ENCODE data around the gene IL4R. TPM values are rescaled to one million over a fixed set of nuclear protein-coding genes. Genes with fewer than 3 reads are reported as not detected.

IL4R gene
- total RNA-seq, 1 experiment from 2014 or later: 28.9 TPM

GRCh38 chr16:27334192-27334764 lies 20.5 kb downstream of the IL4R start:
- Histone ChIP-seq H3K27ac (ENCODE audit: low read length) (no peak overlapping the region), H3K4me1 (ENCODE audit: control insufficient read depth, insufficient read depth, low read length) (no peaks in the 10 kb centered on the region), H3K9me3 (ENCODE audit: control insufficient read depth, insufficient read depth, low read depth, low read length) (no peaks in the 10 kb centered on the region), H3K4me3 (ENCODE audit: low read depth in 2 of 2, low read length in 2 of 2) (no peak overlapping the region), H3K36me3 (ENCODE audit: control insufficient read depth, insufficient read depth, low read length) (no peaks in the 10 kb centered on the region), H3K27me3 (ENCODE audit: control insufficient read depth, insufficient read depth, low read length) (no peaks in the 10 kb centered on the region)
- CTCF ChIA-PET: no interaction called here
- in situ Hi-C loops (cut with HindIII; ENCODE audit: low pct_unique_long_range_greater_than_20kb, low sequenced_read_pairs): no loop called here
- TF ChIP-seq, protein P1, sequence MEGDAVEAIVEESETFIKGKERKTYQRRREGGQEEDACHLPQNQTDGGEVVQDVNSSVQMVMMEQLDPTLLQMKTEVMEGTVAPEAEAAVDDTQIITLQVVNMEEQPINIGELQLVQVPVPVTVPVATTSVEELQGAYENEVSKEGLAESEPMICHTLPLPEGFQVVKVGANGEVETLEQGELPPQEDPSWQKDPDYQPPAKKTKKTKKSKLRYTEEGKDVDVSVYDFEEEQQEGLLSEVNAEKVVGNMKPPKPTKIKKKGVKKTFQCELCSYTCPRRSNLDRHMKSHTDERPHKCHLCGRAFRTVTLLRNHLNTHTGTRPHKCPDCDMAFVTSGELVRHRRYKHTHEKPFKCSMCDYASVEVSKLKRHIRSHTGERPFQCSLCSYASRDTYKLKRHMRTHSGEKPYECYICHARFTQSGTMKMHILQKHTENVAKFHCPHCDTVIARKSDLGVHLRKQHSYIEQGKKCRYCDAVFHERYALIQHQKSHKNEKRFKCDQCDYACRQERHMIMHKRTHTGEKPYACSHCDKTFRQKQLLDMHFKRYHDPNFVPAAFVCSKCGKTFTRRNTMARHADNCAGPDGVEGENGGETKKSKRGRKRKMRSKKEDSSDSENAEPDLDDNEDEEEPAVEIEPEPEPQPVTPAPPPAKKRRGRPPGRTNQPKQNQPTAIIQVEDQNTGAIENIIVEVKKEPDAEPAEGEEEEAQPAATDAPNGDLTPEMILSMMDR (IDR thresholded peaks at IDR 0.05): no peak
- no peak for TF ChIP-seq REST (IDR thresholded peaks at IDR 0.05; ENCODE audit: insufficient read depth in 1 of 2, low read depth in 2 of 2, low read length in 1 of 2)
- no TSS peak for BruUV-seq (replicated peaks)
- DNase-seq (ENCODE audit: low read depth, low spot score): no peak
- intact Hi-C loops (cut with micrococcal nuclease; ENCODE audit: unreplicated experiment): no loop called here
- POLR2A ChIA-PET: no interaction called here
- ATAC-seq: no peak

GRCh38 chr16:27334838-27335237 lies 21.1 kb downstream of the IL4R start:
- H3K36me3 ChIP-seq (ENCODE audit: control insufficient read depth, insufficient read depth, low read length): no peaks in the 10 kb centered on the region
- no peak overlapping the region for H3K4me3 ChIP-seq (ENCODE audit: low read depth in 2 of 2, low read length in 2 of 2)
- no peaks in the 10 kb centered on the region for H3K27me3 ChIP-seq (ENCODE audit: control insufficient read depth, insufficient read depth, low read length)
- ChIA-PET POLR2A (no interaction called here), CTCF (no interaction called here)
- BruUV-seq (replicated peaks): no TSS peak
- DNase-seq (ENCODE audit: low read depth, low spot score) (no peak), ATAC-seq (no peak)
- in situ Hi-C loops (cut with HindIII; ENCODE audit: low pct_unique_long_range_greater_than_20kb, low sequenced_read_pairs): no loop called here
- no peak overlapping the region for H3K27ac ChIP-seq (ENCODE audit: low read length)
- no peaks in the 10 kb centered on the region for H3K9me3 ChIP-seq (ENCODE audit: control insufficient read depth, insufficient read depth, low read depth, low read length)
- TF ChIP-seq SIN3A (IDR thresholded peaks at IDR 0.05; ENCODE audit: borderline replicate concordance, insufficient read depth, low read depth, low read length) (no peak), TCF7L2 (IDR thresholded peaks at IDR 0.05; ENCODE audit: low read depth, low read length) (no peak), POLR2AphosphoS5 (IDR thresholded peaks at IDR 0.05; ENCODE audit: low read depth, low read length) (no peak), REST (IDR thresholded peaks at IDR 0.05; ENCODE audit: insufficient read depth in 1 of 2, low read depth in 2 of 2, low read length in 1 of 2) (no peak)
- TF ChIP-seq, protein P1 (IDR thresholded peaks at IDR 0.05): no peak
- H3K4me1 ChIP-seq (ENCODE audit: control insufficient read depth, insufficient read depth, low read length): no peaks in the 10 kb centered on the region
- intact Hi-C loops (cut with micrococcal nuclease; ENCODE audit: unreplicated experiment): no loop called here

Measured in Panc1 (cell line).